ENCODE measurements around the gene SUPT3H. TPM values are rescaled to one million over a fixed set of nuclear protein-coding genes. Genes with fewer than 3 reads are reported as not detected.

SUPT3H gene
- total RNA-seq, 1 experiment from 2014 or later = 3.6 TPM

GRCh38 chr6:44837741-44838140 lies 540.0 kb downstream of the SUPT3H start:
- H3K4me1 ChIP-seq (ENCODE audit: insufficient read depth, low read length) = no peaks in the 10 kb centered on the region
- no peaks in the 10 kb centered on the region for H4K20me1 ChIP-seq (ENCODE audit: low read length)
- no peak overlapping the region for H3K27ac ChIP-seq (ENCODE audit: low read length)
- H3K79me2 ChIP-seq (ENCODE audit: low read length) = no peaks in the 10 kb centered on the region
- H3K9me3 ChIP-seq (ENCODE audit: low read length) = no peaks in the 10 kb centered on the region
- no peak overlapping the region for H3K9ac ChIP-seq (ENCODE audit: low read length)
- no peak for DNase-seq
- no peaks in the 10 kb centered on the region for H3K9me2 ChIP-seq (replicated peaks; ENCODE audit: low read length)
- H2AFZ ChIP-seq (ENCODE audit: low read length) = no peak overlapping the region
- intact Hi-C loops (cut with micrococcal nuclease) = no loop called here
- no TSS peak for BruUV-seq (replicated peaks)
- no peaks in the 10 kb centered on the region for H3K36me3 ChIP-seq (ENCODE audit: low read depth, low read length)
- ChIA-PET POLR2A (ENCODE audit: unreplicated experiment) (no interaction called here), CTCF (interaction anchor here (0.7 kb wide), 1 partner anchor 290 kb away, joined by 3 read pairs; no protein-coding TSS in a partner anchor)
- TF ChIP-seq EZH2 (IDR thresholded peaks at IDR 0.05; ENCODE audit: low read length, unreplicated experiment) = no peak
- TF ChIP-seq EZH2phosphoT487 (IDR thresholded peaks at IDR 0.05; ENCODE audit: borderline replicate concordance, low read length) = no peak
- TF ChIP-seq CTCF (conservative IDR thresholded peaks at IDR 0.05; ENCODE audit: low read depth, low read length) = no peak
- no peak overlapping the region for H3K4me2 ChIP-seq (ENCODE audit: low read length)
- H3K27me3 ChIP-seq (ENCODE audit: low read length) = no peaks in the 10 kb centered on the region
- ATAC-seq = no peak
- H3K4me3 ChIP-seq (ENCODE audit: low read length) = no peak overlapping the region
- no peaks in the 10 kb centered on the region for H3F3A ChIP-seq (ENCODE audit: low read length, unreplicated experiment)

GRCh38 chr6:44837255-44837654 lies 540.5 kb downstream of the SUPT3H start:
- Histone ChIP-seq H3F3A (ENCODE audit: low read length, unreplicated experiment) (no peaks in the 10 kb centered on the region), H3K4me1 (ENCODE audit: insufficient read depth, low read length) (no peaks in the 10 kb centered on the region), H3K27ac (ENCODE audit: low read length) (no peak overlapping the region), H3K27me3 (ENCODE audit: low read length) (no peaks in the 10 kb centered on the region), H3K36me3 (ENCODE audit: low read depth, low read length) (no peaks in the 10 kb centered on the region), H4K20me1 (ENCODE audit: low read length) (no peaks in the 10 kb centered on the region), H3K4me2 (ENCODE audit: low read length) (no peak overlapping the region), H3K9me3 (ENCODE audit: low read length) (no peaks in the 10 kb centered on the region), H3K79me2 (ENCODE audit: low read length) (no peaks in the 10 kb centered on the region), H2AFZ (ENCODE audit: low read length) (no peak overlapping the region), H3K9ac (ENCODE audit: low read length) (no peak overlapping the region), H3K4me3 (ENCODE audit: low read length) (no peak overlapping the region), H3K9me2 (replicated peaks; ENCODE audit: low read length) (no peaks in the 10 kb centered on the region)
- intact Hi-C loops (cut with micrococcal nuclease) = no loop called here
- POLR2A ChIA-PET (ENCODE audit: unreplicated experiment) = no interaction called here
- BruUV-seq (replicated peaks) = no TSS peak
- no peak for ATAC-seq
- DNase-seq = no peak
- no peak for TF ChIP-seq CTCF (conservative IDR thresholded peaks at IDR 0.05; ENCODE audit: low read depth, low read length)
- TF ChIP-seq EZH2phosphoT487 (IDR thresholded peaks at IDR 0.05; ENCODE audit: borderline replicate concordance, low read length) = no peak
- TF ChIP-seq EZH2 (IDR thresholded peaks at IDR 0.05; ENCODE audit: low read length, unreplicated experiment) = no peak
- CTCF ChIA-PET = interaction anchor here (0.7 kb wide), 1 partner anchor 290 kb away, joined by 3 read pairs; no protein-coding TSS in a partner anchor

GRCh38 chr6:44833248-44833647 lies 544.5 kb downstream of the SUPT3H start:
- H3K9me2 ChIP-seq (replicated peaks; ENCODE audit: low read length) = no peaks in the 10 kb centered on the region
- no peak overlapping the region for H3K4me3 ChIP-seq (ENCODE audit: low read length)
- BruUV-seq (replicated peaks) = no TSS peak
- no peak overlapping the region for H3K4me2 ChIP-seq (ENCODE audit: low read length)
- H3K9ac ChIP-seq (ENCODE audit: low read length) = no peak overlapping the region
- intact Hi-C loops (cut with micrococcal nuclease) = no loop called here
- no peaks in the 10 kb centered on the region for H3K36me3 ChIP-seq (ENCODE audit: low read depth, low read length)
- ATAC-seq (no peak), DNase-seq (no peak)
- H3F3A ChIP-seq (ENCODE audit: low read length, unreplicated experiment) = no peaks in the 10 kb centered on the region
- TF ChIP-seq EZH2phosphoT487 (IDR thresholded peaks at IDR 0.05; ENCODE audit: borderline replicate concordance, low read length) (no peak), CTCF (conservative IDR thresholded peaks at IDR 0.05; ENCODE audit: low read depth, low read length) (no peak), EZH2 (IDR thresholded peaks at IDR 0.05; ENCODE audit: low read length, unreplicated experiment) (no peak)
- H3K79me2 ChIP-seq (ENCODE audit: low read length) = no peaks in the 10 kb centered on the region
- no peak overlapping the region for H2AFZ ChIP-seq (ENCODE audit: low read length)
- no peaks in the 10 kb centered on the region for H3K27me3 ChIP-seq (ENCODE audit: low read length)
- ChIA-PET CTCF (no interaction called here), POLR2A (ENCODE audit: unreplicated experiment) (no interaction called here)
- no peaks in the 10 kb centered on the region for H3K9me3 ChIP-seq (ENCODE audit: low read length)
- no peaks in the 10 kb centered on the region for H4K20me1 ChIP-seq (ENCODE audit: low read length)
- H3K4me1 ChIP-seq (ENCODE audit: insufficient read depth, low read length) = no peaks in the 10 kb centered on the region
- H3K27ac ChIP-seq (ENCODE audit: low read length) = no peak overlapping the region

Measured in PC-3 (cell line).